Fibroblast of lung (primary cell): ENCODE measurements around the gene TWNK.

Experiments
- CTCF ChIP-seq, 2 donors: IDR thresholded peaks in 1 of 2; conservative IDR thresholded peaks in 1 of 2; 1 replicate in 1 of 2; 2 replicates in 1 of 2; pipeline ENCODE4 v1.5.1; 2011 to 2012; ENCODE audit warnings: low read length in 2 of 2, control low read depth in 1 of 2, inconsistent platforms in 1 of 2, low read depth in 1 of 2, mild to moderate bottlenecking in 1 of 2
- EZH2 ChIP-seq: IDR thresholded peaks from 2 replicates; pipeline ENCODE4 v1.5.1; 2012; ENCODE audit warnings: low read length, control low read depth, mild to moderate bottlenecking; ENCODE audit errors: missing control alignments

GRCh38 chr10:101036726-101037125, 49.4 kb downstream of the TWNK start:
- TF ChIP-seq CTCF (conservative IDR thresholded peaks at IDR 0.05 in 1 of 2, IDR thresholded peaks at IDR 0.05 in 1 of 2; ENCODE audit: low read depth in 1 of 2, low read length in 2 of 2) (no peak), EZH2 (no peak)
